Endothelial cell of umbilical vein (primary cell): Measurements from ENCODE around the gene H2AZ1. TPM values are rescaled to one million over a fixed set of nuclear protein-coding genes. Genes with fewer than 3 reads are reported as not detected.

Experiments
- BruUV-seq: library from RNA; stranded (reverse); fragments of 400-500 nt; replicated peaks from 2 replicates; lab custom pipeline; 2021; lab: Mats Ljungman, UMichigan
- CTCF ChIA-PET: fragments of 300-600, 350-600 bp; sonication (Branson Sonifier 250); formaldehyde crosslinking; loops from one replicate; lab custom pipeline; 2021; ENCODE audit warnings: antibody characterized with exemption, inconsistent platforms; lab: Charles Lee
- POLR2A ChIA-PET: fragments of 300-600, 350-600 bp; sonication (Branson Sonifier 250); formaldehyde crosslinking; loops from one replicate; lab custom pipeline; 2021; ENCODE audit warnings: antibody characterized with exemption, inconsistent platforms; lab: Charles Lee
- DNase-seq: peaks from one replicate; pipeline ENCODE4 v3.0.0-alpha.2; 2011; ENCODE audit warnings: low read depth, low spot score
- FAIRE-seq: peaks from 2 replicates; lab custom pipeline; 2011; peaks lifted over from hg19 to GRCh38; lab: Jason Lieb, UNC
- H2AFZ ChIP-seq: 2 replicates; pipeline ENCODE4 v1.6.0; 2012; ENCODE audit warnings: low read depth, low read length, control low read depth, inconsistent platforms
- H3K27ac ChIP-seq: 2 replicates; pipeline ENCODE4 v1.5.1; 2011; ENCODE audit warnings: low read depth, mild to moderate bottlenecking, control low read depth, low read length, moderate library complexity; ENCODE audit not compliant: insufficient read depth
- H3K27me3 ChIP-seq, 2 experiments: 2 replicates each; pipeline versions ENCODE4 v1.6.0 to v1.6.1; 2011; ENCODE audit warnings: low read length in 2 of 2, mixed read lengths in 1 of 2; ENCODE audit not compliant: control insufficient read depth in 2 of 2, insufficient read depth in 2 of 2
- H3K36me3 ChIP-seq, 2 experiments: 2 replicates in 1 of 2; 3 replicates in 1 of 2; pipeline ENCODE4 v1.5.1; 2011; ENCODE audit warnings: low read length in 2 of 2, mild to moderate bottlenecking in 1 of 2, moderate library complexity in 1 of 2; ENCODE audit not compliant: control insufficient read depth in 2 of 2, insufficient read depth in 2 of 2; ENCODE audit errors: extremely low read depth in 1 of 2
- H3K4me1 ChIP-seq: 3 replicates; pipeline ENCODE4 v1.5.1; 2011; ENCODE audit warnings: mild to moderate bottlenecking, low read length; ENCODE audit not compliant: control insufficient read depth, insufficient read depth; ENCODE audit errors: extremely low read depth
- H3K4me2 ChIP-seq: 2 replicates; pipeline ENCODE4 v1.6.1; 2011; ENCODE audit warnings: low read length, control low read depth, mixed read lengths; ENCODE audit not compliant: insufficient read depth
- H3K4me3 ChIP-seq, 3 experiments: fragments of 200-600 bp in 1 of 3; sonication (generic), shearing (Covaris generic) in 1 of 3; replicated peaks in 1 of 3; 2 replicates each; pipeline ENCODE4 v1.5.1; 2011 to 2016; ENCODE audit warnings: control low read depth in 3 of 3, low read length in 3 of 3, mild to moderate bottlenecking in 2 of 3, inconsistent platforms in 1 of 3, low read depth in 1 of 3, moderate library complexity in 1 of 3; ENCODE audit not compliant: insufficient read depth in 1 of 3
- H3K79me2 ChIP-seq: 2 replicates; pipeline ENCODE4 v1.6.0; 2012; ENCODE audit warnings: low read length, inconsistent platforms; ENCODE audit not compliant: control insufficient read depth, insufficient read depth
- H3K9ac ChIP-seq: replicated peaks from 2 replicates; pipeline ENCODE3; 2011; ENCODE audit warnings: low read length, control low read depth; ENCODE audit not compliant: insufficient read depth; ENCODE audit errors: extremely low read depth
- H3K9me1 ChIP-seq: replicated peaks from 3 replicates; pipeline ENCODE4 v1.6.0; 2011; ENCODE audit warnings: mild to moderate bottlenecking, low read length; ENCODE audit not compliant: control insufficient read depth, insufficient read depth; ENCODE audit errors: extremely low read depth
- H3K9me3 ChIP-seq: replicated peaks from 2 replicates; pipeline ENCODE4 v1.5.1; 2012; ENCODE audit warnings: low read length, inconsistent platforms; ENCODE audit not compliant: control insufficient read depth, insufficient read depth
- H4K20me1 ChIP-seq: replicated peaks from 2 replicates; pipeline ENCODE3; 2011; ENCODE audit warnings: mild to moderate bottlenecking, low read length; ENCODE audit not compliant: control insufficient read depth, insufficient read depth; ENCODE audit errors: extremely low read depth
- EZH2 ChIP-seq: IDR thresholded peaks from 2 replicates; pipeline ENCODE4 v1.6.1; 2012; ENCODE audit warnings: borderline replicate concordance, low read depth, mild to moderate bottlenecking, moderate library complexity, low read length, inconsistent platforms; ENCODE audit not compliant: severe bottlenecking
- FOS ChIP-seq: IDR thresholded peaks from 2 replicates; pipeline ENCODE4 v1.6.1; 2011; ENCODE audit warnings: mild to moderate bottlenecking, low read length, moderate library complexity, borderline replicate concordance; ENCODE audit not compliant: insufficient read depth
- GATA2 ChIP-seq: IDR thresholded peaks from 2 replicates; pipeline ENCODE4 v1.7.0; 2011; ENCODE audit warnings: low read depth, mild to moderate bottlenecking, moderate library complexity, mixed read lengths, low read length; ENCODE audit not compliant: insufficient read length, insufficient read depth
- JUN ChIP-seq: IDR thresholded peaks from 2 replicates; pipeline ENCODE4 v1.6.1; 2011; ENCODE audit warnings: borderline replicate concordance, low read depth; ENCODE audit not compliant: insufficient read length, insufficient read depth
- MYC ChIP-seq: IDR thresholded peaks from one replicate; pipeline ENCODE4 v1.6.1; 2011; ENCODE audit warnings: mild to moderate bottlenecking, low read depth, low read length
- POLR2A ChIP-seq: IDR thresholded peaks from 2 replicates; pipeline ENCODE4 v1.6.1; 2012; ENCODE audit warnings: low read depth, mild to moderate bottlenecking, control low read depth, low read length
- POLR2AphosphoS5 ChIP-seq: IDR thresholded peaks from 2 replicates; pipeline ENCODE4 v1.6.1; 2012; ENCODE audit warnings: low read depth, mild to moderate bottlenecking, control low read depth, low read length, moderate library complexity; ENCODE audit not compliant: insufficient read depth
- dilution Hi-C: fragments of 300-500 bp; cut with MboI; formaldehyde crosslinking; loops from one replicate; pipeline ENCODE4 v1.15.0; 2019; ENCODE audit warnings: low sequenced_read_pairs; ENCODE audit not compliant: extremely low pct_ligation_motif_present
- intact Hi-C: fragments of 100-400 bp; cut with micrococcal nuclease; formaldehyde crosslinking; loops from one replicate; pipeline ENCODE4 v1.10.0; 2022
- polyA plus RNA-seq, 4 experiments: library from polyadenylated mRNA; depleted of rRNA in 3 of 4; stranded (reverse) in 3 of 4; unstranded in 1 of 4; fragments of >200 nt; gene quantifications; 2 replicates each; pipeline versions ENCODE4 v1.2.1 to v1.2.3, GENCODE V29; 2011 to 2012; ENCODE audit warnings: missing spikeins in 1 of 4
- total RNA-seq: library from RNA; stranded (reverse); gene quantifications from 2 replicates; pipeline ENCODE4 v1.2.3, GENCODE V29; 2021
- TF ChIP-seq, protein P1 (sequence below): IDR thresholded peaks from 2 replicates; pipeline ENCODE4 v1.6.1; 2011; ENCODE audit not compliant: insufficient read depth, insufficient read length
- TF ChIP-seq, protein P2 (sequence below), 2 donors: IDR thresholded peaks; 1 replicate in 1 of 2; 2 replicates in 1 of 2; pipeline ENCODE4 v1.5.1; 2011; ENCODE audit warnings: low read length in 2 of 2, mild to moderate bottlenecking in 2 of 2, moderate library complexity in 2 of 2, control low read depth in 1 of 2, inconsistent platforms in 1 of 2, low read depth in 1 of 2; ENCODE audit not compliant: insufficient read depth in 1 of 2; ENCODE audit errors: extremely low read depth in 1 of 2

H2AZ1 gene
- total and polyA plus RNA-seq, 2 donors (not counting 3 experiments of a cell fraction or from before 2014, with no cell fraction given), result 682 to 715 TPM

DNA sequence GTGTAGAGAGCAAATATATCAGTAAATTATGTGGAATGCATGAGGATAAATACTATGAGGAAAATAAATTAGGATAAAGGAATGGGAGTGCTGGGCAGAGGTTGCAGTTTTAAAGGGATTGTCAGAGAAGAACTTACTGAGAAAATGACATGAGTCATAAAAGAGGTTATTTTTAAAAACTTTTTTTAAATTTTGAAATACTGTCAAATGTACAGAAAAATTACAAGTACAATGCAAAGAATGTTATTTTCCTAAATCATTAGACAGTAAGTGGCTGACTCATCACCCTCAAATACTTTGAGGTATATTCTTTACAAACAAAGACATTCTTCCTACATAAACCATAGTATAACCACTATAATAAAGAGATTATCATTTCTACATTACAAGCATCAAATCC, 29.8 kb upstream of the H2AZ1 start:
- no peak for FAIRE-seq

More for the DNA sequence above, 29.8 kb upstream of the H2AZ1 start:
- no TSS peak for BruUV-seq
- H3K9ac ChIP-seq, result no peak overlapping the region
- TF ChIP-seq POLR2AphosphoS5 (no peak), EZH2 (no peak), FOS (no peak), MYC (no peak), JUN (no peak), POLR2A (no peak), GATA2 (no peak)
- TF ChIP-seq, protein P1, sequence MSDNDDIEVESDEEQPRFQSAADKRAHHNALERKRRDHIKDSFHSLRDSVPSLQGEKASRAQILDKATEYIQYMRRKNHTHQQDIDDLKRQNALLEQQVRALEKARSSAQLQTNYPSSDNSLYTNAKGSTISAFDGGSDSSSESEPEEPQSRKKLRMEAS, result no peak
- TF ChIP-seq, protein P2, sequence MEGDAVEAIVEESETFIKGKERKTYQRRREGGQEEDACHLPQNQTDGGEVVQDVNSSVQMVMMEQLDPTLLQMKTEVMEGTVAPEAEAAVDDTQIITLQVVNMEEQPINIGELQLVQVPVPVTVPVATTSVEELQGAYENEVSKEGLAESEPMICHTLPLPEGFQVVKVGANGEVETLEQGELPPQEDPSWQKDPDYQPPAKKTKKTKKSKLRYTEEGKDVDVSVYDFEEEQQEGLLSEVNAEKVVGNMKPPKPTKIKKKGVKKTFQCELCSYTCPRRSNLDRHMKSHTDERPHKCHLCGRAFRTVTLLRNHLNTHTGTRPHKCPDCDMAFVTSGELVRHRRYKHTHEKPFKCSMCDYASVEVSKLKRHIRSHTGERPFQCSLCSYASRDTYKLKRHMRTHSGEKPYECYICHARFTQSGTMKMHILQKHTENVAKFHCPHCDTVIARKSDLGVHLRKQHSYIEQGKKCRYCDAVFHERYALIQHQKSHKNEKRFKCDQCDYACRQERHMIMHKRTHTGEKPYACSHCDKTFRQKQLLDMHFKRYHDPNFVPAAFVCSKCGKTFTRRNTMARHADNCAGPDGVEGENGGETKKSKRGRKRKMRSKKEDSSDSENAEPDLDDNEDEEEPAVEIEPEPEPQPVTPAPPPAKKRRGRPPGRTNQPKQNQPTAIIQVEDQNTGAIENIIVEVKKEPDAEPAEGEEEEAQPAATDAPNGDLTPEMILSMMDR (IDR thresholded peaks at IDR 0.05; ENCODE audit: extremely low read depth in 1 of 2, insufficient read depth in 1 of 2, low read depth in 1 of 2, low read length in 2 of 2), result no peak
- intact Hi-C loops (no loop called here), dilution Hi-C loops (no loop called here)
- H3K27ac ChIP-seq, result no peak overlapping the region
- H3K4me1 ChIP-seq, result no peaks in the 10 kb centered on the region
- H3K27me3 ChIP-seq, result no peaks in the 10 kb centered on the region
- no peaks in the 10 kb centered on the region for H3K79me2 ChIP-seq
- no peaks in the 10 kb centered on the region for H3K9me1 ChIP-seq
- H2AFZ ChIP-seq, result no peak overlapping the region
- no peaks in the 10 kb centered on the region for H3K9me3 ChIP-seq
- DNase-seq, result no peak
- ChIA-PET POLR2A (no interaction called here), CTCF (no interaction called here)
- H3K4me3 ChIP-seq, result no peak overlapping the region
- no peaks in the 10 kb centered on the region for H4K20me1 ChIP-seq
- no peaks in the 10 kb centered on the region for H3K36me3 ChIP-seq
- H3K4me2 ChIP-seq, result no peak overlapping the region
